GM21381 (cell line): ENCODE data around the gene MFNG.
"Not testable (repeated sequence)": the region's sequence is repeated elsewhere in the genome, so short reads cannot be mapped to it uniquely, and the experiment has no call there.

Source experiments
- ATAC-seq: cut with Tn5 transposase; IDR thresholded peaks from one replicate; pipeline ENCODE4 v1.9.1; 2021; ENCODE audit warnings: mild to moderate bottlenecking, moderate library complexity; ENCODE audit not compliant: unreplicated experiment

The MFNG gene

GRCh38 chr22:37476389-37477329 is 9.5 kb downstream of the MFNG start:
- ATAC-seq, result no peak

GRCh38 chr22:37474447-37475090 is 11.6 kb downstream of the MFNG start:
- no peak for ATAC-seq

- ATAC-seq, result no peak
Measured at GRCh38 chr22:37473437-37473946, 12.7 kb downstream of the MFNG start.

- ATAC-seq, result no peak
Measured at GRCh38 chr22:37472418-37473006, 13.7 kb downstream of the MFNG start.

GRCh38 chr22:37471727-37472417 is 14.3 kb downstream of the MFNG start:
- no peak for ATAC-seq

- no peak for ATAC-seq
Measured at GRCh38 chr22:37470087-37470445, 16.1 kb downstream of the MFNG start.

- ATAC-seq, result no peak
Measured at GRCh38 chr22:37469416-37470086, 16.6 kb downstream of the MFNG start.

GRCh38 chr22:37468201-37468695 is 17.9 kb downstream of the MFNG start:
- ATAC-seq, result not testable (repeated sequence)

GRCh38 chr22:37467391-37467955 is 18.7 kb downstream of the MFNG start:
- no peak for ATAC-seq

- no peak for ATAC-seq
Measured at GRCh38 chr22:37464181-37464580, 22.0 kb downstream of the MFNG start.

- ATAC-seq, result no peak
Measured at GRCh38 chr22:37462983-37463382, 23.2 kb downstream of the MFNG start.

GRCh38 chr22:37462436-37462835 is 23.7 kb downstream of the MFNG start:
- no peak for ATAC-seq

- no peak for ATAC-seq
Measured at GRCh38 chr22:37461961-37462360, 24.2 kb downstream of the MFNG start.

- no peak for ATAC-seq
Measured at GRCh38 chr22:37460684-37461083, 25.5 kb downstream of the MFNG start.

- no peak for ATAC-seq
Measured at GRCh38 chr22:37459206-37459605, 27.0 kb downstream of the MFNG start.

- ATAC-seq, result no peak
Measured at GRCh38 chr22:37457093-37457893, 28.9 kb downstream of the MFNG start.

- ATAC-seq, result no peak
Measured at GRCh38 chr22:37456346-37456745, 29.8 kb downstream of the MFNG start.

- no peak for ATAC-seq
Measured at GRCh38 chr22:37455896-37456295, 30.3 kb downstream of the MFNG start.
